Fibroblast of lung (primary cell): ENCODE results near the gene ITPR2. TPM values are rescaled to one million over a fixed set of nuclear protein-coding genes. Genes with fewer than 3 reads are reported as not detected.

Experiments
- DNase-seq, 2 donors: peaks; one replicate each; pipeline versions ENCODE4 v3.0.0 to v3.0.0-alpha.2; 2010; ENCODE audit warnings: low read depth in 2 of 2
- H2AFZ ChIP-seq: 2 replicates; pipeline ENCODE4 v1.5.1; 2012; ENCODE audit warnings: low read length, control low read depth, inconsistent platforms
- H3K27ac ChIP-seq: 2 replicates; pipeline ENCODE4 v1.5.1; 2011; ENCODE audit warnings: low read length, control low read depth; ENCODE audit not compliant: insufficient read depth
- H3K27me3 ChIP-seq: 2 replicates; pipeline ENCODE4 v1.5.1; 2011; ENCODE audit warnings: mild to moderate bottlenecking, low read length; ENCODE audit not compliant: control insufficient read depth, insufficient read depth
- H3K36me3 ChIP-seq: 2 replicates; pipeline ENCODE4 v1.5.1; 2011; ENCODE audit warnings: low read length; ENCODE audit not compliant: control insufficient read depth, insufficient read depth
- H3K4me1 ChIP-seq: 2 replicates; pipeline ENCODE4 v1.5.1; 2011; ENCODE audit warnings: low read length; ENCODE audit not compliant: control insufficient read depth, insufficient read depth; ENCODE audit errors: extremely low read depth
- H3K4me2 ChIP-seq: 2 replicates; pipeline ENCODE4 v1.5.1; 2011; ENCODE audit warnings: low read length, control low read depth; ENCODE audit not compliant: insufficient read depth; ENCODE audit errors: extremely low read depth
- H3K4me3 ChIP-seq, 4 experiments: fragments of 200-600 bp in 1 of 4; sonication (generic) in 1 of 4; replicated peaks in 1 of 4; 2 replicates each; pipeline ENCODE4 v1.5.1; 2011 to 2016; ENCODE audit warnings: low read length in 4 of 4, low read depth in 3 of 4, mild to moderate bottlenecking in 3 of 4, control low read depth in 2 of 4, inconsistent platforms in 1 of 4, mixed read lengths in 1 of 4; ENCODE audit not compliant: insufficient read depth in 1 of 4; ENCODE audit errors: control extremely low read depth in 1 of 4
- H3K79me2 ChIP-seq: 2 replicates; pipeline ENCODE4 v1.5.1; 2012; ENCODE audit warnings: mild to moderate bottlenecking, low read length, inconsistent platforms; ENCODE audit not compliant: control insufficient read depth, insufficient read depth
- H3K9ac ChIP-seq: 2 replicates; pipeline ENCODE4 v1.5.1; 2011; ENCODE audit warnings: mild to moderate bottlenecking, low read length, control low read depth; ENCODE audit not compliant: insufficient read depth
- H3K9me3 ChIP-seq: 2 replicates; pipeline ENCODE4 v1.5.1; 2012; ENCODE audit warnings: low read depth, low read length; ENCODE audit not compliant: control insufficient read depth, insufficient read depth
- H4K20me1 ChIP-seq: 2 replicates; pipeline ENCODE4 v1.5.1; 2011; ENCODE audit warnings: low read length; ENCODE audit not compliant: control insufficient read depth, insufficient read depth; ENCODE audit errors: extremely low read depth
- EZH2 ChIP-seq: IDR thresholded peaks from 2 replicates; pipeline ENCODE4 v1.5.1; 2012; ENCODE audit warnings: low read length, control low read depth, mild to moderate bottlenecking; ENCODE audit errors: missing control alignments
- polyA plus RNA-seq, 2 donors: library from polyadenylated mRNA; depleted of rRNA in 1 of 2; stranded (reverse) in 1 of 2; unstranded in 1 of 2; fragments of >200 nt; gene quantifications; 2 replicates each; pipeline ENCODE4 v1.2.1, GENCODE V29; 2011 to 2012; ENCODE audit warnings: missing spikeins in 1 of 2
- total RNA-seq: library from RNA; depleted of rRNA; stranded (reverse); fragments of >200 nt; gene quantifications from 2 replicates; pipeline ENCODE4 v1.2.1, GENCODE V29; 2014
- TF ChIP-seq, protein P1 (sequence below), 2 donors: IDR thresholded peaks in 1 of 2; conservative IDR thresholded peaks in 1 of 2; 1 replicate in 1 of 2; 2 replicates in 1 of 2; pipeline ENCODE4 v1.5.1; 2011 to 2012; ENCODE audit warnings: low read length in 2 of 2, control low read depth in 1 of 2, inconsistent platforms in 1 of 2, low read depth in 1 of 2, mild to moderate bottlenecking in 1 of 2

Gene ITPR2
- total and polyA plus RNA-seq, 2 donors (not counting 1 experiment from before 2014, with no cell fraction given): 5.1 to 24.6 TPM

DNA sequence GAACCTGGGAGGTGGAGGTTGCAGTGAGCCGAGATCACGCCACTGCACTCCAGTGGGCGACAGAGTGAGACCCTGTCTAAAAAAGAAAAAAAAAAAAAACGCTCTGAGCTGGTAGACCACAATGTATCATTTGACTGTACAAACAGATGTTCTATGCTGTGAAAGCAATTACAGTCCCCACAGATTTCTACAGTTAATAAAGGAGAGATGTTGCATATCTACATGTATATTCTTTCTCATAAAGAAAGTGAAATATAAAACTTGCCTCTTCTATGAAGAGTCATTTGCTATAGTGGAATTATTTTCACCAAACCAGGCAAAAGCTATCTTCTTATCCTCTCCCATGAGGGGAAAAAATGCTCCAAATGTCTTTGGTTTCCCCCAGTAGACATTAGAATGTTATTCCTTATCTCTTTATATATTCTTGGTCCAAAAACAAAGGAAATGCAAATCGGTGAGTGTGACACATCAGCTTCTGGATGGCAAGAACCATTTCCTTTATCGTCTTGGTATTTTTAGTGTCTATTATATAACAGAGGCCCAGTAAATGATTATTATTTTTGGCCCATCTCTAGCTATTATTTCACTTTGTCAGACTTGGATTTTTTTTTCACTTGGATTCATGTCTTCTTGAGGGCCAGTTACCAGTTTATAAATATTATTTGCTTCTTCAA lies 407.3 kb downstream of the ITPR2 start:
- no peaks in the 10 kb centered on the region for H4K20me1 ChIP-seq
- DNase-seq: peak in 1 of 2 donors; percentile 90
- H3K36me3 ChIP-seq: no peaks in the 10 kb centered on the region
- no peak overlapping the region for H2AFZ ChIP-seq
- H3K4me1 ChIP-seq: no peaks in the 10 kb centered on the region
- H3K9ac ChIP-seq: no peak overlapping the region
- TF ChIP-seq, protein P1, sequence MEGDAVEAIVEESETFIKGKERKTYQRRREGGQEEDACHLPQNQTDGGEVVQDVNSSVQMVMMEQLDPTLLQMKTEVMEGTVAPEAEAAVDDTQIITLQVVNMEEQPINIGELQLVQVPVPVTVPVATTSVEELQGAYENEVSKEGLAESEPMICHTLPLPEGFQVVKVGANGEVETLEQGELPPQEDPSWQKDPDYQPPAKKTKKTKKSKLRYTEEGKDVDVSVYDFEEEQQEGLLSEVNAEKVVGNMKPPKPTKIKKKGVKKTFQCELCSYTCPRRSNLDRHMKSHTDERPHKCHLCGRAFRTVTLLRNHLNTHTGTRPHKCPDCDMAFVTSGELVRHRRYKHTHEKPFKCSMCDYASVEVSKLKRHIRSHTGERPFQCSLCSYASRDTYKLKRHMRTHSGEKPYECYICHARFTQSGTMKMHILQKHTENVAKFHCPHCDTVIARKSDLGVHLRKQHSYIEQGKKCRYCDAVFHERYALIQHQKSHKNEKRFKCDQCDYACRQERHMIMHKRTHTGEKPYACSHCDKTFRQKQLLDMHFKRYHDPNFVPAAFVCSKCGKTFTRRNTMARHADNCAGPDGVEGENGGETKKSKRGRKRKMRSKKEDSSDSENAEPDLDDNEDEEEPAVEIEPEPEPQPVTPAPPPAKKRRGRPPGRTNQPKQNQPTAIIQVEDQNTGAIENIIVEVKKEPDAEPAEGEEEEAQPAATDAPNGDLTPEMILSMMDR (conservative IDR thresholded peaks at IDR 0.05 in 1 of 2, IDR thresholded peaks at IDR 0.05 in 1 of 2; ENCODE audit: low read depth in 1 of 2, low read length in 2 of 2): no peak
- no peak for TF ChIP-seq EZH2
- no peak overlapping the region for H3K27ac ChIP-seq
- H3K4me3 ChIP-seq: no peak overlapping the region
- H3K27me3 ChIP-seq: no peaks in the 10 kb centered on the region
- H3K4me2 ChIP-seq: no peak overlapping the region
- no peaks in the 10 kb centered on the region for H3K79me2 ChIP-seq
- H3K9me3 ChIP-seq: no peaks in the 10 kb centered on the region

GRCh38 chr12:26422839-26423398 lies 410.1 kb downstream of the ITPR2 start:
- H2AFZ ChIP-seq: peak overlapping the region; percentile 49

DNA sequence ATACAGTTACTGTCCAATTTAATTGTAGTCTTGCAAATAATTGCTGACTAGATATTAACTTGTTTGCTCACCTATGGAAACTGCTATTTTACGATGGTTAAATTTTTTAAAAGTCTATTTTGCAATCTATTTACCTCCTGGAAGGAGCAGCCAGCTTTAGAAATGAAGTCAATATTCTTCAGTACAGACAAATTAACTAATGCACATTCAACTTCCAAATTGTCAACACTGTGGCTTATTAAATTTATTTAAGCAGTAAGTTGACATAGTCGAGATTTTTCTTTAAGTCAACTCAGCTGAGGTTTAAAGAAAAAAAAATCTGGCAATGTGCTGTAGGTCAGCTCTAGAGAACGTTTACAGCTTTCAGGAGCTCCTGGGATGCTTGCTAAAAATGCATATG lies 416.4 kb downstream of the ITPR2 start:
- TF ChIP-seq, protein P1 (conservative IDR thresholded peaks at IDR 0.05 in 1 of 2, IDR thresholded peaks at IDR 0.05 in 1 of 2; ENCODE audit: low read depth in 1 of 2, low read length in 2 of 2): no peak
- TF ChIP-seq EZH2: no peak
- Histone ChIP-seq H3K9ac (no peak overlapping the region), H3K27ac (no peak overlapping the region), H3K27me3 (no peaks in the 10 kb centered on the region), H2AFZ (no peak overlapping the region), H3K79me2 (no peaks in the 10 kb centered on the region), H3K4me1 (no peaks in the 10 kb centered on the region), H3K4me3 (no peak overlapping the region), H4K20me1 (no peaks in the 10 kb centered on the region), H3K36me3 (no peaks in the 10 kb centered on the region), H3K9me3 (no peaks in the 10 kb centered on the region), H3K4me2 (no peak overlapping the region)
- DNase-seq: no peak

More at GRCh38 chr12:26422839-26423398, 410.1 kb downstream of the ITPR2 start:
- Histone ChIP-seq H3K4me2 (no peak overlapping the region), H3K27me3 (no peaks in the 10 kb centered on the region), H3K79me2 (no peaks in the 10 kb centered on the region), H3K4me3 (no peak overlapping the region), H3K9ac (no peak overlapping the region), H3K4me1 (no peaks in the 10 kb centered on the region), H4K20me1 (no peaks in the 10 kb centered on the region), H3K36me3 (no peaks in the 10 kb centered on the region), H3K9me3 (no peaks in the 10 kb centered on the region), H3K27ac (no peak overlapping the region)
- no peak for DNase-seq
- no peak for TF ChIP-seq EZH2
- TF ChIP-seq, protein P1 (conservative IDR thresholded peaks at IDR 0.05 in 1 of 2, IDR thresholded peaks at IDR 0.05 in 1 of 2; ENCODE audit: low read depth in 1 of 2, low read length in 2 of 2): no peak
